Right lobe of liver (tissue), 6 donors: ENCODE data around the gene TNIK. TPM values are rescaled to one million over a fixed set of nuclear protein-coding genes. Genes with fewer than 3 reads are reported as not detected.

Experiments used
- ATAC-seq, 4 donors: fragments of 200-7000 bp; cut with Tn5 transposase; one replicate each; pipeline ENCODE4 v1.9.1; 2020; ENCODE audit warnings: mild to moderate bottlenecking in 4 of 4, moderate library complexity in 4 of 4
- DNase-seq, 3 donors: peaks; one replicate each; pipeline ENCODE4 v3.0.0-alpha.2; 2020
- H3K27ac ChIP-seq, 3 donors: fragments of 200-600 bp; one replicate each; pipeline ENCODE4 v1.8.0; 2022
- H3K27me3 ChIP-seq, 2 donors: fragments of 200-600 bp; one replicate each; pipeline ENCODE4 v1.8.0; 2022
- H3K36me3 ChIP-seq, 4 donors: fragments of 200-600 bp; sonication (generic) in 1 of 4; one replicate each; pipeline versions ENCODE4 v1.5.1 to v1.8.0; 2017 to 2022; ENCODE audit warnings: control low read depth in 1 of 4
- H3K4me1 ChIP-seq, 4 donors: fragments of 200-600 bp; sonication (generic) in 1 of 4; one replicate each; pipeline versions ENCODE4 v1.5.1 to v1.8.0; 2017 to 2022; ENCODE audit warnings: control low read depth in 1 of 4
- H3K4me3 ChIP-seq, 3 donors: fragments of 200-600 bp; one replicate each; pipeline ENCODE4 v1.8.0; 2022
- H3K9me3 ChIP-seq, 4 donors: fragments of 200-600 bp; sonication (generic) in 1 of 4; one replicate each; pipeline versions ENCODE4 v1.5.1 to v1.8.0; 2017 to 2022; ENCODE audit warnings: control low read depth in 1 of 4
- CTCF ChIP-seq, 4 donors: fragments of 200-600 bp in 3 of 4; fragments of 450-650 bp in 1 of 4; IDR thresholded peaks; one replicate each; pipeline versions ENCODE4 v1.5.1 to v1.8.0; 2016 to 2022; ENCODE audit warnings: antibody characterized with exemption in 4 of 4, mild to moderate bottlenecking in 2 of 4
- POLR2A ChIP-seq: fragments of 450-650 bp; IDR thresholded peaks from one replicate; pipeline ENCODE4 v1.6.1; 2017; ENCODE audit warnings: antibody characterized with exemption, mild to moderate bottlenecking
- WGBS: methylation state at CpG from one replicate; pipeline ENCODE4 v1.1.6; 2018; ENCODE audit warnings: low coverage, low lambda C conversion rate; ENCODE audit not compliant: insufficient coverage; ENCODE audit errors: missing lambda C conversion rate; 5-methylcytosine and 5-hydroxymethylcytosine counted together
- intact Hi-C, 2 donors: fragments of 100-400 bp; cut with DNase I; formaldehyde crosslinking; loops; one replicate each; pipeline versions ENCODE4 v1.11.2 to v1.14.1; 2022
- total RNA-seq, 6 experiments: library from RNA; depleted of rRNA in 2 of 6; stranded (reverse); fragments of >200 nt in 2 of 6; fragmentation: NEBNext Ultra II Directional in 3 of 6; extraction: Animal tissue kit (Norgen Biotek cat#: 25700) in 3 of 6; gene quantifications; one replicate each; pipeline versions ENCODE4 v1.1.0 to v1.2.4, GENCODE V29; 2016 to 2023
- donor health status: DM: no; HTN: yes; CAD: no.
- donor health status: DM: no; HTN: no; CAD: no.
- donor health status: DM: no; HTN: no; CAD: no.
- donor health status: DM: no; HTN: yes; CAD: no.
- donor health status: DM: no; HTN: yes; CAD: no.

The TNIK gene
- total RNA-seq, 6 experiments from 2014 or later = 5.2 to 8.0 (median 6.8) TPM

GRCh38 chr3:171066206-171066605, 394.0 kb downstream of the TNIK start:
- no peaks in the 10 kb centered on the region for H3K27me3 ChIP-seq
- no peak for DNase-seq
- H3K27ac ChIP-seq = no peak overlapping the region
- H3K4me1 ChIP-seq = no peaks in the 10 kb centered on the region
- ATAC-seq = no peak
- intact Hi-C loops = no loop called here
- no peaks in the 10 kb centered on the region for H3K9me3 ChIP-seq
- H3K4me3 ChIP-seq = no peak overlapping the region
- TF ChIP-seq POLR2A (no peak), CTCF (IDR thresholded peaks at IDR 0.05) (no peak)
- H3K36me3 ChIP-seq = no peaks in the 10 kb centered on the region
- 87% methylated on average over 6 of the region's 6 CpGs for WGBS

- DNase-seq = no peak
- Histone ChIP-seq H3K27me3 (no peaks in the 10 kb centered on the region), H3K36me3 (no peaks in the 10 kb centered on the region), H3K4me3 (no peak overlapping the region), H3K27ac (no peak overlapping the region), H3K9me3 (no peaks in the 10 kb centered on the region), H3K4me1 (no peaks in the 10 kb centered on the region)
- no peak for TF ChIP-seq CTCF (IDR thresholded peaks at IDR 0.05)
- TF ChIP-seq POLR2A = no peak
- intact Hi-C loops = no loop called here
- no peak for ATAC-seq
- 88% methylated on average over 1 of the region's 1 CpG for WGBS
Measured at GRCh38 chr3:171065732-171066131, 394.5 kb downstream of the TNIK start.

GRCh38 chr3:171064461-171064860, 395.7 kb downstream of the TNIK start:
- intact Hi-C loops = no loop called here
- WGBS = 79% methylated on average over 2 of the region's 2 CpGs
- ATAC-seq = no peak

GRCh38 chr3:171061749-171062148, 398.5 kb downstream of the TNIK start:
- Histone ChIP-seq H3K9me3 (no peaks in the 10 kb centered on the region), H3K4me3 (no peak overlapping the region), H3K27me3 (no peaks in the 10 kb centered on the region), H3K27ac (no peak overlapping the region), H3K4me1 (peaks cover 0 to 9% (median 4%) of the 10 kb centered on the region in 4 donors), H3K36me3 (no peaks in the 10 kb centered on the region)
- intact Hi-C loops = no loop called here
- WGBS = 83% methylated on average over 1 of the region's 1 CpG
- DNase-seq (no peak), ATAC-seq (no peak)
- TF ChIP-seq POLR2A = no peak
- TF ChIP-seq CTCF (IDR thresholded peaks at IDR 0.05) = no peak

More at GRCh38 chr3:171064461-171064860, 395.7 kb downstream of the TNIK start:
- H3K27ac ChIP-seq = no peak overlapping the region
- no peak for TF ChIP-seq POLR2A
- TF ChIP-seq CTCF (IDR thresholded peaks at IDR 0.05) = no peak
- H3K27me3 ChIP-seq = no peaks in the 10 kb centered on the region
- H3K9me3 ChIP-seq = no peaks in the 10 kb centered on the region
- H3K36me3 ChIP-seq = no peaks in the 10 kb centered on the region
- H3K4me3 ChIP-seq = no peak overlapping the region
- DNase-seq = no peak
- peaks cover 0 to 6% (median 1%) of the 10 kb centered on the region in 4 donors for H3K4me1 ChIP-seq

GRCh38 chr3:171059978-171060377, 400.2 kb downstream of the TNIK start:
- Histone ChIP-seq H3K36me3 (no peaks in the 10 kb centered on the region), H3K4me1 (peaks cover 0 to 9% (median 4%) of the 10 kb centered on the region in 4 donors), H3K27ac (peak overlapping the region in 2 of 3 donors; percentile 36 to 47), H3K4me3 (no peak overlapping the region), H3K27me3 (no peaks in the 10 kb centered on the region), H3K9me3 (no peaks in the 10 kb centered on the region)
- ATAC-seq (peak in 3 of 4 donors; percentile 57 to 64 (median 61)), DNase-seq (no peak)
- no peak for TF ChIP-seq POLR2A
- no peak for TF ChIP-seq CTCF (IDR thresholded peaks at IDR 0.05)
- WGBS = 58% methylated on average over 3 of the region's 3 CpGs
- intact Hi-C loops = loop anchor here in 1 of 2 donors (10.0 kb wide), 1 partner anchor 105 kb away; no protein-coding TSS in a partner anchor
